ENCODE measurements around the gene RPS6KC1. TPM values are rescaled to one million over a fixed set of nuclear protein-coding genes. Genes with fewer than 3 reads are reported as not detected.

RPS6KC1 gene
- polyA plus RNA-seq, 4 donors: 5.7 to 11.1 (median 5.8) TPM

DNA sequence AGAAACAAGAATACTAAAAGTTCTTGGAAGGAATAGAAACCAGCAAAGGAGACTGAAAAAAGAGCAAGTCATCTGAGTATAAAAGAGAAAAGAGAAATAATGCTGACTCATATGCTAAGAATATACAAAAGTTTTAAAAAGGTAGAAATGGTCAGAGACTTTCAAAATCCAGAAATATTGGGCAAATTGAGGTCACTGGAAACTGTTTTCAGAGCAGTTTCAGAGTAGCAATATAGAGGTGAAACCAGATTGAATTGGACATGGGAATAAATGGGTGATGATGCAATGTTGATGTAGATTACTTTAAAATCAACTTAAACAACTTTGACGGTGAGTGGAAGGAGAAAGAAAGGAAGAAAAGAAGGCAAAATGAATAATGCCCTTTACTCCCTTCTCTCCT is 1.8 kb upstream of the RPS6KC1 start:
- FAIRE-seq: no peak
- Histone ChIP-seq H3K4me3 (ENCODE audit: low read depth in 1 of 3, low read length in 3 of 3) (no peak overlapping the region), H3K36me3 (ENCODE audit: control insufficient read depth in 3 of 3, insufficient read depth in 2 of 3, low read depth in 1 of 3, low read length in 3 of 3) (no peaks in the 10 kb centered on the region), H3K27me3 (ENCODE audit: control insufficient read depth in 3 of 3, insufficient read depth in 3 of 3, low read length in 3 of 3) (no peaks in the 10 kb centered on the region), H3K9me3 (ENCODE audit: control insufficient read depth in 2 of 2, insufficient read depth in 1 of 2, low read depth in 1 of 2, low read length in 1 of 2) (no peaks in the 10 kb centered on the region), H3K27ac (ENCODE audit: low read depth in 1 of 3, low read length in 2 of 3) (no peak overlapping the region), H3K4me1 (ENCODE audit: control insufficient read depth in 3 of 3, insufficient read depth in 2 of 3, low read depth in 1 of 3, low read length in 2 of 3) (peaks cover 2 to 12% (median 6%) of the 10 kb centered on the region in 3 donors)
- no peak for DNase-seq
- WGBS, 3 donors: 83 to 94% (median 94%) methylated on average over 1 of the region's 1 CpG

DNA sequence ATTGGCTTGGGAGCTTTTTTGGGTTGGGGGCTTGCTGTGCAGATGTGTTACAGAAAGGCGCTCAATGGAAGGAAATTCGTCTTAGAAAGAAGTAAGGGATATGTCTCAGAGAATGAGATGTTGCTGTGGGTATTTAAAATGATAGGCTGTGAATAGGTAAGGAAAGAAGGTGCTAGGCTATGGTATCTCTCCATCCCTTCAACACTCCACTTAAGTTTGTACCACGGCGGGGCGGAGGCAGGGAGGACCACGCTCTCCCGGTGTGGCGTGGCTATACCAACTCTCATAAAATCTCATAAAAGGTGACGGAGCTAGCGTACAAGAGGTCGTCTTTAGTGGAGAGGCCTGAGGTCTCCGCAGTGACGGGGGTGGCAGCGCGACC is 305 bp upstream of the RPS6KC1 start:
- FAIRE-seq (no peak), DNase-seq (no peak)
- H3K4me1 ChIP-seq (ENCODE audit: control insufficient read depth in 3 of 3, insufficient read depth in 2 of 3, low read depth in 1 of 3, low read length in 2 of 3): peaks cover 2 to 8% (median 6%) of the 10 kb centered on the region in 3 donors
- H3K9me3 ChIP-seq (ENCODE audit: control insufficient read depth in 2 of 2, insufficient read depth in 1 of 2, low read depth in 1 of 2, low read length in 1 of 2): no peaks in the 10 kb centered on the region
- WGBS, 3 donors: 11 to 20% (median 17%) methylated on average over 15 of the region's 15 CpGs
- no peaks in the 10 kb centered on the region for H3K36me3 ChIP-seq (ENCODE audit: control insufficient read depth in 3 of 3, insufficient read depth in 2 of 3, low read depth in 1 of 3, low read length in 3 of 3)
- H3K4me3 ChIP-seq (ENCODE audit: low read depth in 1 of 3, low read length in 3 of 3): peak overlapping the region; percentile 69 to 85 (median 82)
- peak overlapping the region; percentile 81 to 85 (median 84) for H3K27ac ChIP-seq (ENCODE audit: low read depth in 1 of 3, low read length in 2 of 3)
- H3K27me3 ChIP-seq (ENCODE audit: control insufficient read depth in 3 of 3, insufficient read depth in 3 of 3, low read length in 3 of 3): no peaks in the 10 kb centered on the region

DNA sequence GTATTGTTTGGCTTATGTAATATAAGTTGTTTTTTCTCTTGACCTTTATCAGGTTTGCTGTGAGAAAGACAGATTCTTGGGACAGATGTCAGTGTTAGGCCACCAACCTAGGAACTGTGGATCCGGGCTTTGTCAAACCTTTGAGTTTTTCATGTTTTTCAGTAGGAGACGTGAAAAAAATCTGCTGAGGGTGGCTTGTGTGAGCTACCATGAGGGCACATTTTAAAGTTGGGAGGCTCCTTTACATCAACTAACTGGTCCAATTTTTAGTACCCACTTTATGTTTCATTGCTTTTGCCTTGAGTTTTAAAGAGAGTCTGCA is 801 bp downstream of the RPS6KC1 start:
- WGBS, 3 donors: 10 to 16% (median 12%) methylated on average over 2 of the region's 2 CpGs
- no peak for DNase-seq
- peaks cover 2 to 7% (median 6%) of the 10 kb centered on the region in 3 donors for H3K4me1 ChIP-seq (ENCODE audit: control insufficient read depth in 3 of 3, insufficient read depth in 2 of 3, low read depth in 1 of 3, low read length in 2 of 3)
- no peaks in the 10 kb centered on the region for H3K36me3 ChIP-seq (ENCODE audit: control insufficient read depth in 3 of 3, insufficient read depth in 2 of 3, low read depth in 1 of 3, low read length in 3 of 3)
- H3K4me3 ChIP-seq (ENCODE audit: low read depth in 1 of 3, low read length in 3 of 3): peak overlapping the region; percentile 69 to 85 (median 82)
- no peaks in the 10 kb centered on the region for H3K27me3 ChIP-seq (ENCODE audit: control insufficient read depth in 3 of 3, insufficient read depth in 3 of 3, low read length in 3 of 3)
- H3K27ac ChIP-seq (ENCODE audit: low read depth in 1 of 3, low read length in 2 of 3): peak overlapping the region in 1 of 3 donors; percentile 10
- FAIRE-seq: no peak
- H3K9me3 ChIP-seq (ENCODE audit: control insufficient read depth in 2 of 2, insufficient read depth in 1 of 2, low read depth in 1 of 2, low read length in 1 of 2): no peaks in the 10 kb centered on the region

DNA sequence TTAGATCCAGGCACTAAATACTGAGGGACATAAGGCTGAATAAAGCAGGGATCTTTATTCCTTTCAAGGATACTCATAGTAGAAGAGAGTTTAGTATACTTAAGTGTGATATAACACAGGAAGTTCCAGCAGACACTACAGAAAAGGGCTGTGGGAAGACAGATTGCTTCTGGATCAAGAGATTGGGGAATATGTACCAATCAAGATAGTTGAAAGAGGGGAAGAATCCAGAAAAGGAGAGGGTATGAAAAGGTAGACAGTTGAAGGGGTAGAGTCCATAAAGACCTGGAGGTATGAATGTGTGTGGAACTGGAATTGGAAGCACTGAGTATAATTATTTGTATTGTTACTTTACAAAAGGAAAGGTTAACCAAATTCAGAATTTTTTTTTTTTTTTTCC is 2.4 kb downstream of the RPS6KC1 start:
- no peaks in the 10 kb centered on the region for H3K27me3 ChIP-seq (ENCODE audit: control insufficient read depth in 3 of 3, insufficient read depth in 3 of 3, low read length in 3 of 3)
- H3K36me3 ChIP-seq (ENCODE audit: control insufficient read depth in 3 of 3, insufficient read depth in 2 of 3, low read depth in 1 of 3, low read length in 3 of 3): no peaks in the 10 kb centered on the region
- DNase-seq (no peak), FAIRE-seq (no peak)
- no peak overlapping the region for H3K27ac ChIP-seq (ENCODE audit: low read depth in 1 of 3, low read length in 2 of 3)
- H3K4me3 ChIP-seq (ENCODE audit: low read depth in 1 of 3, low read length in 3 of 3): no peak overlapping the region
- peaks cover 2 to 7% (median 6%) of the 10 kb centered on the region in 3 donors for H3K4me1 ChIP-seq (ENCODE audit: control insufficient read depth in 3 of 3, insufficient read depth in 2 of 3, low read depth in 1 of 3, low read length in 2 of 3)
- no peaks in the 10 kb centered on the region for H3K9me3 ChIP-seq (ENCODE audit: control insufficient read depth in 2 of 2, insufficient read depth in 1 of 2, low read depth in 1 of 2, low read length in 1 of 2)

DNA sequence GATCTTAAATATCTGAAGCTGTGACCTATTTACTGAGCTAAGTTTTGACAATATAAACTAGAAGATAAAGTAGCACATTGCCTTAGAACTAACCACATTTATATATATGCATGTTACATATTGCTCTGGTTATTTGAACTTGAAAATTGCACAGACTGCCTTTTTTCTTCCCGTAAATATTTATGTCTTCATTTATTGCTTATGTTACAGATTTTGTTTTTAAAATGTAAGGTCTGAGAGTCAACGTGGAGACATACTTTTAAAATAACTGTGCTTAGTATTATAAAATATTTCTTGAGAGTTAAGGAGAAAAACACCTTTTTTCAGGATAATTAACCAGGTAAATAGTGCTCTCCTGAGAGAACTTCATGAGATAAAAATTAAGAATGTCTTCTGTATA is 3.1 kb downstream of the RPS6KC1 start:
- H3K4me3 ChIP-seq (ENCODE audit: low read depth in 1 of 3, low read length in 3 of 3): no peak overlapping the region
- WGBS, 3 donors: 76 to 87% (median 82%) methylated on average over 2 of the region's 2 CpGs
- H3K36me3 ChIP-seq (ENCODE audit: control insufficient read depth in 3 of 3, insufficient read depth in 2 of 3, low read depth in 1 of 3, low read length in 3 of 3): no peaks in the 10 kb centered on the region
- H3K9me3 ChIP-seq (ENCODE audit: control insufficient read depth in 2 of 2, insufficient read depth in 1 of 2, low read depth in 1 of 2, low read length in 1 of 2): peaks cover 0 to under 1% of the 10 kb centered on the region in 2 donors
- FAIRE-seq (no peak), DNase-seq (no peak)
- peaks cover 2 to 7% (median 6%) of the 10 kb centered on the region in 3 donors for H3K4me1 ChIP-seq (ENCODE audit: control insufficient read depth in 3 of 3, insufficient read depth in 2 of 3, low read depth in 1 of 3, low read length in 2 of 3)
- no peaks in the 10 kb centered on the region for H3K27me3 ChIP-seq (ENCODE audit: control insufficient read depth in 3 of 3, insufficient read depth in 3 of 3, low read length in 3 of 3)
- H3K27ac ChIP-seq (ENCODE audit: low read depth in 1 of 3, low read length in 2 of 3): no peak overlapping the region

DNA sequence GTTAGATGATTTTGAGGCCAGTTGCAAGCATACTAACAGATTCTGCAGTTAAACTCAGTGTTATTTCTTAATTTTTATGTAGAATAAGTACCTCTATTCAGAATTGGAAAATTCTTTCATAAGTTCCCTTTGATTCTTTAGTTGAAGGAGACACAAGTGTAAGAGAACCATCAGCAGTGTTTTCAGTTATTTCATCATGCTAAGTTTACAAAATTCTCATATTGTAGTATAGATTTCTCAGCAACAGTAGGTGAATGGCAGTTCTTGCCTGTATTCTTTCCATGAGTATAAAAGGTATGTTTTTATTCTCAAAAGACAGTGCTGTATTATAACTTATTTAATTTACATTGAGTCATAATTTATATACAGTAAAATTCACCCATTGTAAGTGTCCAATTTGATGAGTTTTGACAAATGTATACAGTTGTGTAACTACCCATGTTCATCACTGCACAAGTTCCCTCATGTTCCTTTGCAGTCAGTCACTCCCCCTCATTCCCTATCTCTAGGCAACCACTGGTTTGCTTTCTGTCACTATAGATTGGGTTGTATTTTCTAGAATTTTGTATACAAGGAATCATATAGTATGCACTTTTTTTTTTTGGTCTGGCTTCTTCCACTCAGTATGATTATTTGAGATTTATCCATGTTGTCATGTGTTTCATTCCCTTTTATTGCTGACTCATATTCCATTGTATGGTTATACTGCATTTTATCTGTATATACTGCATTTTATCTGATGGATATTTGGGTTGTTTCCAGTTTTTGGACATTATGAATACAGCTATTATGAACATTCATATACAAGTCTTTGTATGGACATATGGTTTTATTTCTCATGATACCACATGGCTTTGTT is 3.9 kb downstream of the RPS6KC1 start:
- Histone ChIP-seq H3K4me3 (ENCODE audit: low read depth in 1 of 3, low read length in 3 of 3) (no peak overlapping the region), H3K27me3 (ENCODE audit: control insufficient read depth in 3 of 3, insufficient read depth in 3 of 3, low read length in 3 of 3) (no peaks in the 10 kb centered on the region), H3K27ac (ENCODE audit: low read depth in 1 of 3, low read length in 2 of 3) (no peak overlapping the region), H3K9me3 (ENCODE audit: control insufficient read depth in 2 of 2, insufficient read depth in 1 of 2, low read depth in 1 of 2, low read length in 1 of 2) (peaks cover 0 to 4% of the 10 kb centered on the region in 2 donors), H3K36me3 (ENCODE audit: control insufficient read depth in 3 of 3, insufficient read depth in 2 of 3, low read depth in 1 of 3, low read length in 3 of 3) (no peaks in the 10 kb centered on the region), H3K4me1 (ENCODE audit: control insufficient read depth in 3 of 3, insufficient read depth in 2 of 3, low read depth in 1 of 3, low read length in 2 of 3) (peaks cover 2 to 7% (median 6%) of the 10 kb centered on the region in 3 donors)
- DNase-seq (no peak), FAIRE-seq (no peak)

DNA sequence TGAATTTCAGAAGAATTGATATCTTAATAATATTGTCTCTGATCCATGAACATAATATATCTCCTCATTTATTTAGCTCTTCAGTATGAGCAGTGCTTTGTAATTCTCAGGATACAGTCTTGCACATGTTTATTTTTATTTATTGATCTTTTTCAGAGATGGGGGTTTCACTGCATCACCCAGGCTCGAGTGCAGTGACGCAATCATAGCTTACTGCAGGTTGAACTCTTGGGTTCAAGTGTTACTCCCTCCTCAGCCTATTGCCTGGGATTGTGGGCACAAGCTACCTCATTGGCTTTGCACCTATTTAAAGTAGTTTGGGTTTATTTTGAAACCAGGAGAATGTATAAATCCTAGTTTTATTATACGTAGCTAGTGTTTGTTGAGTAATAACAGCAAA is 4.7 kb downstream of the RPS6KC1 start:
- no peak overlapping the region for H3K4me3 ChIP-seq (ENCODE audit: low read depth in 1 of 3, low read length in 3 of 3)
- H3K9me3 ChIP-seq (ENCODE audit: control insufficient read depth in 2 of 2, insufficient read depth in 1 of 2, low read depth in 1 of 2, low read length in 1 of 2): peaks cover 0 to 4% of the 10 kb centered on the region in 2 donors
- FAIRE-seq: no peak
- 80 to 88% (median 81%) methylated on average over 3 of the region's 3 CpGs for WGBS, 3 donors
- H3K36me3 ChIP-seq (ENCODE audit: control insufficient read depth in 3 of 3, insufficient read depth in 2 of 3, low read depth in 1 of 3, low read length in 3 of 3): no peaks in the 10 kb centered on the region
- peaks cover 2 to 6% (median 4%) of the 10 kb centered on the region in 3 donors for H3K4me1 ChIP-seq (ENCODE audit: control insufficient read depth in 3 of 3, insufficient read depth in 2 of 3, low read depth in 1 of 3, low read length in 2 of 3)
- DNase-seq: no peak
- no peak overlapping the region for H3K27ac ChIP-seq (ENCODE audit: low read depth in 1 of 3, low read length in 2 of 3)
- no peaks in the 10 kb centered on the region for H3K27me3 ChIP-seq (ENCODE audit: control insufficient read depth in 3 of 3, insufficient read depth in 3 of 3, low read length in 3 of 3)

DNA sequence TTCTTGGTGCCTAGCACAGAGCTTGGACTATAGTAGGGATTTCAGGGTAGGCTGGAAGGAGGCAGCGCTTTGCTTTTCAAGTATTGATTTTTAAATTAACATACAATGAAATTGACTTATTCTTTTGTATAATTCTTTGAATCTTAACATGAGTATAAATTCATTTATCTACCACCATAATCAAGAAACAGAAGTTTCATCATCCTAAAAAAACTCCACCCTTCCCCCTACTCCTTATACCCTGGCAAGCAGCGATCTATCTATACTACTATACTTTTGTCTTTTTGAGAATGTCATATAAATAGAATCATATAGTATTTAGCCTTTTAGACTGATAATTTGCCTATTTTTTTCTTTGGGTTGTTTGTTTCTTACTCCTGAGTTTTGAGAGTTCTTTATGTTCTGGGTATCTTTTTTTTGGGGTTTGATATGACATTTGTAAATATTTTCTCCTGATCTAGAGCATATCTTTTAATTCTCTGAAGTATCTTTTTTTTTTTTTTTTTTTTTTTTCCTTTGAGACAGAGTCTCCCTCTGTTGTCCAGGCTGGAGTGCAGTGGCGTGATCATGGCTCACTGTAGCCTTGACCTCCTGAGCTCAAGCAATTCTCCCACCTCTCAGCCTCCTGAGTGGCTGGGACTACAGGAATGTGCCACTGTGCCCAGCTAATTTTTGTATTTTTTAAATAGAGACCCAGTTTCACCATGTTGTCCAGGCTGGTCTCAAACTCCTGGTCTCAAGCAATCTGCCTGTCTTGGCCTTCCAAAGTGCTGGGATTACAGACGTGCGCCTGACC is 6.4 kb downstream of the RPS6KC1 start:
- H3K27me3 ChIP-seq (ENCODE audit: control insufficient read depth in 3 of 3, insufficient read depth in 3 of 3, low read length in 3 of 3): no peaks in the 10 kb centered on the region
- DNase-seq: no peak
- WGBS, 3 donors: 87 to 93% (median 87%) methylated on average over 5 of the region's 5 CpGs
- H3K9me3 ChIP-seq (ENCODE audit: control insufficient read depth in 2 of 2, insufficient read depth in 1 of 2, low read depth in 1 of 2, low read length in 1 of 2): peaks cover 0 to 4% of the 10 kb centered on the region in 2 donors
- FAIRE-seq: no peak
- H3K4me3 ChIP-seq (ENCODE audit: low read depth in 1 of 3, low read length in 3 of 3): no peak overlapping the region
- H3K4me1 ChIP-seq (ENCODE audit: control insufficient read depth in 3 of 3, insufficient read depth in 2 of 3, low read depth in 1 of 3, low read length in 2 of 3): peaks cover 0 to 4% (median 2%) of the 10 kb centered on the region in 3 donors
- no peak overlapping the region for H3K27ac ChIP-seq (ENCODE audit: low read depth in 1 of 3, low read length in 2 of 3)
- peaks cover 0 to 2% (median 0%) of the 10 kb centered on the region in 3 donors for H3K36me3 ChIP-seq (ENCODE audit: control insufficient read depth in 3 of 3, insufficient read depth in 2 of 3, low read depth in 1 of 3, low read length in 3 of 3)
